Panc1 (cell line): ENCODE results near the gene PCLO. TPM values are rescaled to one million over a fixed set of nuclear protein-coding genes. Genes with fewer than 3 reads are reported as not detected.

Experiments
- ATAC-seq: fragments of 200-7000 bp; cut with Tn5 transposase; 2 replicates; pipeline ENCODE4 v1.9.1; 2020; ENCODE audit warnings: mild to moderate bottlenecking, moderate library complexity
- BruUV-seq: library from RNA; stranded (reverse); fragments of 400-500 nt; replicated peaks from 2 replicates; lab custom pipeline; 2021; lab: Mats Ljungman, UMichigan
- CTCF ChIA-PET: fragments of 300-600 bp; sonication (Branson Sonifier 250); formaldehyde crosslinking; loops from one replicate; lab custom pipeline; 2022; ENCODE audit warnings: antibody characterized with exemption; lab: Charles Lee
- POLR2A ChIA-PET: fragments of 300-600 bp; sonication (Branson Sonifier 250); formaldehyde crosslinking; loops from one replicate; lab custom pipeline; 2022; ENCODE audit warnings: antibody characterized with exemption; lab: Charles Lee
- DNase-seq: peaks from one replicate; pipeline ENCODE4 v3.0.0-alpha.2; 2010; ENCODE audit warnings: low read depth, low spot score
- H3K27ac ChIP-seq: 2 replicates; pipeline ENCODE4 v1.5.1; 2011; ENCODE audit warnings: mild to moderate bottlenecking, low read length, inconsistent platforms
- H3K27me3 ChIP-seq: fragments of 200-500 bp; sonication (Bioruptor generic); 2 replicates; pipeline ENCODE4 v1.6.0; 2014; ENCODE audit warnings: low read length, inconsistent platforms; ENCODE audit not compliant: control insufficient read depth, insufficient read depth
- H3K36me3 ChIP-seq: fragments of 200-500 bp; sonication (Bioruptor generic); 2 replicates; pipeline ENCODE4 v1.5.1; 2014; ENCODE audit warnings: inconsistent platforms, mild to moderate bottlenecking, low read length, moderate library complexity; ENCODE audit not compliant: control insufficient read depth, insufficient read depth
- H3K4me1 ChIP-seq: 2 replicates; pipeline ENCODE4 v1.5.1; 2011; ENCODE audit warnings: inconsistent platforms, mild to moderate bottlenecking, low read length, moderate library complexity; ENCODE audit not compliant: control insufficient read depth, insufficient read depth
- H3K4me3 ChIP-seq, 2 experiments: 2 replicates each; pipeline ENCODE4 v1.5.1; 2011 to 2012; ENCODE audit warnings: low read depth in 2 of 2, low read length in 2 of 2, mild to moderate bottlenecking in 2 of 2, inconsistent platforms in 1 of 2, moderate library complexity in 1 of 2
- H3K9me3 ChIP-seq: fragments of 200-500 bp; sonication (Bioruptor generic); 2 replicates; pipeline ENCODE4 v1.5.1; 2014; ENCODE audit warnings: low read depth, mild to moderate bottlenecking, inconsistent platforms, low read length, moderate library complexity; ENCODE audit not compliant: control insufficient read depth, insufficient read depth
- POLR2AphosphoS5 ChIP-seq: IDR thresholded peaks from 2 replicates; pipeline ENCODE4 v1.6.1; 2012; ENCODE audit warnings: mild to moderate bottlenecking, low read depth, low read length, moderate library complexity
- SIN3A ChIP-seq: IDR thresholded peaks from 2 replicates; pipeline ENCODE4 v1.6.1; 2012; ENCODE audit warnings: low read depth, mild to moderate bottlenecking, low read length, moderate library complexity, borderline replicate concordance; ENCODE audit not compliant: insufficient read depth
- TCF7L2 ChIP-seq: IDR thresholded peaks from 2 replicates; pipeline ENCODE4 v1.6.1; 2011; ENCODE audit warnings: mild to moderate bottlenecking, low read depth, low read length, inconsistent platforms
- in situ Hi-C: cut with HindIII; loops from 2 replicates; pipeline ENCODE4 v1.10.0; 2016; ENCODE audit warnings: low sequenced_read_pairs, low pct_unique_long_range_greater_than_20kb
- intact Hi-C: fragments of 100-400 bp; cut with micrococcal nuclease; formaldehyde crosslinking; loops from one replicate; pipeline ENCODE4 v1.10.0; 2022; ENCODE audit not compliant: unreplicated experiment
- total RNA-seq: library from RNA; stranded (reverse); gene quantifications from one replicate; pipeline ENCODE4 v1.2.1, GENCODE V29; 2021; ENCODE audit not compliant: unreplicated experiment
- TF ChIP-seq, protein P1 (sequence below), 2 experiments: IDR thresholded peaks; 2 replicates each; pipeline ENCODE4 v1.6.1; 2011 to 2012; ENCODE audit warnings: low read depth in 2 of 2, control low read depth in 1 of 2, low read length in 1 of 2, mild to moderate bottlenecking in 1 of 2, moderate library complexity in 1 of 2; ENCODE audit not compliant: insufficient read depth in 1 of 2
- TF ChIP-seq, protein P2 (sequence below): fragments of 450-650 bp; IDR thresholded peaks from 2 replicates; pipeline ENCODE4 v1.5.1; 2017; ENCODE audit warnings: mild to moderate bottlenecking

PCLO gene
- total RNA-seq, 1 experiment from 2014 or later, result 1.1 TPM

DNA sequence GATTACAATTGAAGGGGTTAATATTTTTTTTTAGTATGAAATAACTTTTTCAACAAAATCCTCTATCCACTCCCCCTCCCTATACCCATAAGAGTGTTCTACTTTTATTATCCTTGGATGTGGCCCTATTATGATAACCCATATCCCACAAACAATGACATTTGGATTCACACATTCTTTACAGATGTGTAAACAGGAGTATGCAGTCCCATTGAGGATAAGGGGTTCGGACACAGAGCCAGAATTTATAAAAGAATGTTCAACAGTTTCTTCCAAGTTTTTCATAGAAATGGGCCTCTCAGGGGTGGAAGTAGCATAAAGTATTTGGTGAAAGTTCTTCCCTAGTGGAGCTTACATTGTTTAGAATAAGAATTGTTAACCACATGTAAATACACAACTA, 16.1 kb upstream of the PCLO start:
- Histone ChIP-seq H3K4me1 (no peaks in the 10 kb centered on the region), H3K27ac (no peak overlapping the region), H3K4me3 (no peak overlapping the region), H3K36me3 (no peaks in the 10 kb centered on the region), H3K9me3 (no peaks in the 10 kb centered on the region), H3K27me3 (no peaks in the 10 kb centered on the region)
- no peak for TF ChIP-seq POLR2AphosphoS5
- TF ChIP-seq, protein P1, sequence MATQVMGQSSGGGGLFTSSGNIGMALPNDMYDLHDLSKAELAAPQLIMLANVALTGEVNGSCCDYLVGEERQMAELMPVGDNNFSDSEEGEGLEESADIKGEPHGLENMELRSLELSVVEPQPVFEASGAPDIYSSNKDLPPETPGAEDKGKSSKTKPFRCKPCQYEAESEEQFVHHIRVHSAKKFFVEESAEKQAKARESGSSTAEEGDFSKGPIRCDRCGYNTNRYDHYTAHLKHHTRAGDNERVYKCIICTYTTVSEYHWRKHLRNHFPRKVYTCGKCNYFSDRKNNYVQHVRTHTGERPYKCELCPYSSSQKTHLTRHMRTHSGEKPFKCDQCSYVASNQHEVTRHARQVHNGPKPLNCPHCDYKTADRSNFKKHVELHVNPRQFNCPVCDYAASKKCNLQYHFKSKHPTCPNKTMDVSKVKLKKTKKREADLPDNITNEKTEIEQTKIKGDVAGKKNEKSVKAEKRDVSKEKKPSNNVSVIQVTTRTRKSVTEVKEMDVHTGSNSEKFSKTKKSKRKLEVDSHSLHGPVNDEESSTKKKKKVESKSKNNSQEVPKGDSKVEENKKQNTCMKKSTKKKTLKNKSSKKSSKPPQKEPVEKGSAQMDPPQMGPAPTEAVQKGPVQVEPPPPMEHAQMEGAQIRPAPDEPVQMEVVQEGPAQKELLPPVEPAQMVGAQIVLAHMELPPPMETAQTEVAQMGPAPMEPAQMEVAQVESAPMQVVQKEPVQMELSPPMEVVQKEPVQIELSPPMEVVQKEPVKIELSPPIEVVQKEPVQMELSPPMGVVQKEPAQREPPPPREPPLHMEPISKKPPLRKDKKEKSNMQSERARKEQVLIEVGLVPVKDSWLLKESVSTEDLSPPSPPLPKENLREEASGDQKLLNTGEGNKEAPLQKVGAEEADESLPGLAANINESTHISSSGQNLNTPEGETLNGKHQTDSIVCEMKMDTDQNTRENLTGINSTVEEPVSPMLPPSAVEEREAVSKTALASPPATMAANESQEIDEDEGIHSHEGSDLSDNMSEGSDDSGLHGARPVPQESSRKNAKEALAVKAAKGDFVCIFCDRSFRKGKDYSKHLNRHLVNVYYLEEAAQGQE (IDR thresholded peaks at IDR 0.05; ENCODE audit: insufficient read depth in 1 of 2, low read depth in 2 of 2, low read length in 1 of 2), result no peak
- TF ChIP-seq, protein P2, sequence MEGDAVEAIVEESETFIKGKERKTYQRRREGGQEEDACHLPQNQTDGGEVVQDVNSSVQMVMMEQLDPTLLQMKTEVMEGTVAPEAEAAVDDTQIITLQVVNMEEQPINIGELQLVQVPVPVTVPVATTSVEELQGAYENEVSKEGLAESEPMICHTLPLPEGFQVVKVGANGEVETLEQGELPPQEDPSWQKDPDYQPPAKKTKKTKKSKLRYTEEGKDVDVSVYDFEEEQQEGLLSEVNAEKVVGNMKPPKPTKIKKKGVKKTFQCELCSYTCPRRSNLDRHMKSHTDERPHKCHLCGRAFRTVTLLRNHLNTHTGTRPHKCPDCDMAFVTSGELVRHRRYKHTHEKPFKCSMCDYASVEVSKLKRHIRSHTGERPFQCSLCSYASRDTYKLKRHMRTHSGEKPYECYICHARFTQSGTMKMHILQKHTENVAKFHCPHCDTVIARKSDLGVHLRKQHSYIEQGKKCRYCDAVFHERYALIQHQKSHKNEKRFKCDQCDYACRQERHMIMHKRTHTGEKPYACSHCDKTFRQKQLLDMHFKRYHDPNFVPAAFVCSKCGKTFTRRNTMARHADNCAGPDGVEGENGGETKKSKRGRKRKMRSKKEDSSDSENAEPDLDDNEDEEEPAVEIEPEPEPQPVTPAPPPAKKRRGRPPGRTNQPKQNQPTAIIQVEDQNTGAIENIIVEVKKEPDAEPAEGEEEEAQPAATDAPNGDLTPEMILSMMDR, result no peak
- no peak for TF ChIP-seq TCF7L2
- no peak for TF ChIP-seq SIN3A
- BruUV-seq, result no TSS peak
- ChIA-PET CTCF (no interaction called here), POLR2A (no interaction called here)
- intact Hi-C loops (no loop called here), in situ Hi-C loops (no loop called here)
- ATAC-seq (no peak), DNase-seq (no peak)

DNA sequence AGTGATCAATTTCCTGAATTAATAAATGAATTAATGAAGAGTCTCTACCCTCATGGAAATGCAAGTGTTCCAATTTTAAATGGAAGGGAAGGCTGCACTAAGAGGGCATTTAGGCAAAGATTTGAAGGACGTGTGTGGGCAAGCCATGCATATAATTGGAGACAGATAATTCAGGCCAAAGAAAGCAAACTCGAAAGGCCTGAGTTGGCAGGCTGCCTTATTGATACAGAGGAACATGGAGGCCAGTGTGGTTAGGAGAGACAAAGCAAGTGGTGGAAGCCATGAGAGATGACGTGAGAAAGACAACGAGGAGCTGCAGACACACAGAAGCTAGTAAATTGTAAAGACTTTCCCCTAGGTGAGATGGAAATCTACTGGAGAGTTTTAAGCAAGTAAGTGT, 15.4 kb upstream of the PCLO start:
- no peak overlapping the region for H3K4me3 ChIP-seq
- no peaks in the 10 kb centered on the region for H3K4me1 ChIP-seq
- ChIA-PET POLR2A (no interaction called here), CTCF (no interaction called here)
- no peak overlapping the region for H3K27ac ChIP-seq
- no peak for DNase-seq
- in situ Hi-C loops (no loop called here), intact Hi-C loops (no loop called here)
- ATAC-seq, result no peak
- no peaks in the 10 kb centered on the region for H3K9me3 ChIP-seq
- H3K27me3 ChIP-seq, result no peaks in the 10 kb centered on the region
- BruUV-seq, result no TSS peak
- TF ChIP-seq, protein P2, result no peak
- no peak for TF ChIP-seq TCF7L2
- TF ChIP-seq SIN3A, result no peak
- TF ChIP-seq POLR2AphosphoS5, result no peak
- TF ChIP-seq, protein P1 (IDR thresholded peaks at IDR 0.05; ENCODE audit: insufficient read depth in 1 of 2, low read depth in 2 of 2, low read length in 1 of 2), result no peak
- no peaks in the 10 kb centered on the region for H3K36me3 ChIP-seq
